Liver (tissue), 9 donors: ENCODE data around the gene PLA2G4B. TPM values are rescaled to one million over a fixed set of nuclear protein-coding genes. Genes with fewer than 3 reads are reported as not detected.

Experiments
- DNase-seq: peaks from one replicate; pipeline ENCODE4 v3.0.0-alpha.2; 2017; ENCODE audit warnings: low spot score
- H3K27ac ChIP-seq, 2 donors: one replicate each; pipeline ENCODE4 v1.7.0; 2013; ENCODE audit warnings: inconsistent platforms in 2 of 2, low read length in 2 of 2, control low read depth in 1 of 2, low read depth in 1 of 2, mild to moderate bottlenecking in 1 of 2
- H3K27me3 ChIP-seq, 4 donors: one replicate each; pipeline versions ENCODE4 v1.6.1 to v1.7.0; 2013; ENCODE audit warnings: low read length in 3 of 4, inconsistent platforms in 1 of 4, mild to moderate bottlenecking in 1 of 4, moderate library complexity in 1 of 4; ENCODE audit not compliant: control insufficient read depth in 4 of 4, insufficient read depth in 4 of 4
- H3K36me3 ChIP-seq, 4 donors: one replicate each; pipeline versions ENCODE4 v1.6.1 to v1.7.0; 2013; ENCODE audit warnings: low read length in 3 of 4, mild to moderate bottlenecking in 3 of 4, low read depth in 1 of 4, moderate library complexity in 1 of 4; ENCODE audit not compliant: control insufficient read depth in 4 of 4, insufficient read depth in 3 of 4
- H3K4me1 ChIP-seq, 4 donors: one replicate each; pipeline versions ENCODE4 v1.6.1 to v1.7.0; 2013; ENCODE audit warnings: low read length in 3 of 4, mild to moderate bottlenecking in 3 of 4, moderate library complexity in 1 of 4; ENCODE audit not compliant: control insufficient read depth in 4 of 4, insufficient read depth in 4 of 4
- H3K4me3 ChIP-seq, 3 donors: one replicate each; pipeline versions ENCODE4 v1.6.1 to v1.7.0; 2013; ENCODE audit warnings: low read length in 3 of 3, control low read depth in 1 of 3, low read depth in 1 of 3, mild to moderate bottlenecking in 1 of 3
- H3K9ac ChIP-seq, 2 donors: one replicate each; pipeline ENCODE4 v1.7.0; 2013; ENCODE audit warnings: low read length in 2 of 2, mild to moderate bottlenecking in 2 of 2, moderate library complexity in 2 of 2, control low read depth in 1 of 2, low read depth in 1 of 2
- H3K9me3 ChIP-seq, 4 donors: one replicate each; pipeline versions ENCODE4 v1.6.1 to v1.7.0; 2013; ENCODE audit warnings: low read length in 3 of 4; ENCODE audit not compliant: control insufficient read depth in 4 of 4
- CTCF ChIP-seq: fragments of 150-350 bp; IDR thresholded peaks from 2 replicates; pipeline ENCODE4 v1.5.1; 2017; ENCODE audit warnings: improper control_type of control experiment, low read depth, low read length; ENCODE audit not compliant: missing input control
- EGR1 ChIP-seq, 2 donors: IDR thresholded peaks; 2 replicates each; pipeline ENCODE4 v1.6.1; 2016 to 2018; ENCODE audit warnings: antibody characterized with exemption in 2 of 2, low read depth in 2 of 2
- FOXA1 ChIP-seq: IDR thresholded peaks from 2 replicates; pipeline ENCODE4 v1.6.1; 2016; ENCODE audit warnings: antibody characterized with exemption
- FOXA2 ChIP-seq: IDR thresholded peaks from 2 replicates; pipeline ENCODE4 v1.6.1; 2016; ENCODE audit warnings: antibody characterized with exemption
- GABPA ChIP-seq, 2 donors: IDR thresholded peaks in 1 of 2; conservative IDR thresholded peaks in 1 of 2; 2 replicates each; pipeline ENCODE4 v1.6.1; 2016; ENCODE audit warnings: antibody characterized with exemption in 2 of 2, mild to moderate bottlenecking in 1 of 2, moderate library complexity in 1 of 2
- HNF4A ChIP-seq, 2 donors: conservative IDR thresholded peaks; 2 replicates each; pipeline ENCODE4 v1.6.1; 2016; ENCODE audit warnings: antibody characterized with exemption in 2 of 2, mild to moderate bottlenecking in 2 of 2
- JUND ChIP-seq, 2 donors: IDR thresholded peaks; 2 replicates each; pipeline ENCODE4 v1.6.1; 2016; ENCODE audit warnings: antibody characterized with exemption in 2 of 2
- MAX ChIP-seq: IDR thresholded peaks from 2 replicates; pipeline ENCODE4 v1.6.1; 2016; ENCODE audit warnings: antibody characterized with exemption
- RAD21 ChIP-seq, 2 donors: IDR thresholded peaks; 2 replicates each; pipeline ENCODE4 v1.6.1; 2016; ENCODE audit warnings: antibody characterized with exemption in 2 of 2, mild to moderate bottlenecking in 2 of 2
- SP1 ChIP-seq: IDR thresholded peaks from 2 replicates; pipeline ENCODE4 v1.6.1; 2018; ENCODE audit warnings: antibody characterized with exemption, mild to moderate bottlenecking
- TAF1 ChIP-seq: conservative IDR thresholded peaks from 2 replicates; pipeline ENCODE4 v1.6.1; 2016; ENCODE audit warnings: antibody characterized with exemption, mild to moderate bottlenecking
- YY1 ChIP-seq: IDR thresholded peaks from 2 replicates; pipeline ENCODE4 v1.6.1; 2016; ENCODE audit warnings: antibody characterized with exemption, mild to moderate bottlenecking
- WGBS: extraction: QIAGEN DNeasy Blood & Tissue Kit; methylation state at CpG from one replicate; pipeline ENCODE4 v1.1.7; 2013; 5-methylcytosine and 5-hydroxymethylcytosine counted together
- polyA plus RNA-seq, 2 donors: library from polyadenylated mRNA; stranded (reverse) in 1 of 2; unstranded in 1 of 2; fragments of 200-250 nt in 1 of 2; fragments of >200 nt in 1 of 2; fragmentation: Nextera tagmentation in 1 of 2; extraction: Ambion mirVana in 1 of 2; gene quantifications; one replicate each; pipeline versions ENCODE4 v1.2.1 to v1.2.3, GENCODE V29; 2013 to 2015
- total RNA-seq, 2 donors: library from RNA; depleted of rRNA; stranded (reverse); fragments of >200 nt; gene quantifications; one replicate each; pipeline ENCODE4 v1.2.3, GENCODE V29; 2014
- TF ChIP-seq, protein P1 (sequence below): IDR thresholded peaks from 2 replicates; pipeline ENCODE4 v1.6.1; 2016; ENCODE audit warnings: antibody characterized with exemption
- TF ChIP-seq, protein P2 (sequence below): IDR thresholded peaks from 2 replicates; pipeline ENCODE4 v1.6.1; 2016; ENCODE audit warnings: antibody characterized with exemption
- TF ChIP-seq, protein P3 (sequence below): IDR thresholded peaks from 2 replicates; pipeline ENCODE4 v1.6.1; 2016; ENCODE audit warnings: antibody characterized with exemption, mild to moderate bottlenecking
- donor health status: healthy.
- donor health status: healthy.
- donor health status: healthy.
- donor health status: healthy.
- donor health status: healthy.

PLA2G4B gene
- total and polyA plus RNA-seq, 4 donors = 0.33 to 3.6 (median 2.3) TPM

DNA sequence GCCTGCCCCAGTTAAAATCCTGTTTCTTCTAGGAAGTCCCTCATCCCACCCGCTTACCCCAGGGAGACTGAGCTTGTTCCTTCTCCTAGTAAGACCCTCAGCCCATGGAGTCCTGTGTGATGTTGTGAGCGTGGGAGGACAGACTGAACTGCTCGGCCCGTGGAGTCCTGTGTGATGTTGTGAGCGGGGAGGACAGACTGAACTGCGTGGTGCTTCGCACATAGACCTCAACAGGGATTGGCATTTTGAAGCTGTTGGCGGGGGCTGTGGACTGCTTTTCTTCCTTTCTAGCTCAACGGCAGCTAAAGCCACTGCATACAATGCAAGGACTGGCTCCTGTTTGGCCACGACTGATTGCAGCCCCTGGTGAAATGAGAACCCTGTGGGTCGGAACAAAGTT lies 56.8 kb downstream of the PLA2G4B start:
- WGBS = 96% methylated on average over 11 of the region's 11 CpGs
- TF ChIP-seq FOXA1 = no peak
- TF ChIP-seq, protein P1, sequence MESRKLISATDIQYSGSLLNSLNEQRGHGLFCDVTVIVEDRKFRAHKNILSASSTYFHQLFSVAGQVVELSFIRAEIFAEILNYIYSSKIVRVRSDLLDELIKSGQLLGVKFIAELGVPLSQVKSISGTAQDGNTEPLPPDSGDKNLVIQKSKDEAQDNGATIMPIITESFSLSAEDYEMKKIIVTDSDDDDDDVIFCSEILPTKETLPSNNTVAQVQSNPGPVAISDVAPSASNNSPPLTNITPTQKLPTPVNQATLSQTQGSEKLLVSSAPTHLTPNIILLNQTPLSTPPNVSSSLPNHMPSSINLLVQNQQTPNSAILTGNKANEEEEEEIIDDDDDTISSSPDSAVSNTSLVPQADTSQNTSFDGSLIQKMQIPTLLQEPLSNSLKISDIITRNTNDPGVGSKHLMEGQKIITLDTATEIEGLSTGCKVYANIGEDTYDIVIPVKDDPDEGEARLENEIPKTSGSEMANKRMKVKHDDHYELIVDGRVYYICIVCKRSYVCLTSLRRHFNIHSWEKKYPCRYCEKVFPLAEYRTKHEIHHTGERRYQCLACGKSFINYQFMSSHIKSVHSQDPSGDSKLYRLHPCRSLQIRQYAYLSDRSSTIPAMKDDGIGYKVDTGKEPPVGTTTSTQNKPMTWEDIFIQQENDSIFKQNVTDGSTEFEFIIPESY = no peak
- no peak for TF ChIP-seq GABPA (IDR thresholded peaks at IDR 0.05 in 1 of 2, conservative IDR thresholded peaks at IDR 0.05 in 1 of 2)
- no peak for TF ChIP-seq TAF1
- TF ChIP-seq SP1 = no peak
- no peak for TF ChIP-seq RAD21 (IDR thresholded peaks at IDR 0.05)
- no peak for TF ChIP-seq MAX
- Histone ChIP-seq H3K4me1 (peaks cover 7 to 21% (median 13%) of the 10 kb centered on the region in 4 donors), H3K4me3 (no peak overlapping the region), H3K9ac (no peak overlapping the region), H3K27ac (no peak overlapping the region), H3K36me3 (peaks cover 2 to 10% (median 7%) of the 10 kb centered on the region in 4 donors), H3K9me3 (no peaks in the 10 kb centered on the region), H3K27me3 (no peaks in the 10 kb centered on the region)
- DNase-seq = no peak

GRCh38 chr15:41895957-41896356 lies 57.3 kb downstream of the PLA2G4B start:
- TF ChIP-seq JUND (IDR thresholded peaks at IDR 0.05) (no peak), CTCF (no peak), FOXA1 (no peak), GABPA (IDR thresholded peaks at IDR 0.05 in 1 of 2, conservative IDR thresholded peaks at IDR 0.05 in 1 of 2) (no peak), HNF4A (conservative IDR thresholded peaks at IDR 0.05) (no peak), EGR1 (IDR thresholded peaks at IDR 0.05; ENCODE audit: low read depth in 2 of 2) (no peak), FOXA2 (no peak), YY1 (no peak)
- TF ChIP-seq, protein P2, sequence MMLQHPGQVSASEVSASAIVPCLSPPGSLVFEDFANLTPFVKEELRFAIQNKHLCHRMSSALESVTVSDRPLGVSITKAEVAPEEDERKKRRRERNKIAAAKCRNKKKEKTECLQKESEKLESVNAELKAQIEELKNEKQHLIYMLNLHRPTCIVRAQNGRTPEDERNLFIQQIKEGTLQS = no peak
- TF ChIP-seq, protein P3, sequence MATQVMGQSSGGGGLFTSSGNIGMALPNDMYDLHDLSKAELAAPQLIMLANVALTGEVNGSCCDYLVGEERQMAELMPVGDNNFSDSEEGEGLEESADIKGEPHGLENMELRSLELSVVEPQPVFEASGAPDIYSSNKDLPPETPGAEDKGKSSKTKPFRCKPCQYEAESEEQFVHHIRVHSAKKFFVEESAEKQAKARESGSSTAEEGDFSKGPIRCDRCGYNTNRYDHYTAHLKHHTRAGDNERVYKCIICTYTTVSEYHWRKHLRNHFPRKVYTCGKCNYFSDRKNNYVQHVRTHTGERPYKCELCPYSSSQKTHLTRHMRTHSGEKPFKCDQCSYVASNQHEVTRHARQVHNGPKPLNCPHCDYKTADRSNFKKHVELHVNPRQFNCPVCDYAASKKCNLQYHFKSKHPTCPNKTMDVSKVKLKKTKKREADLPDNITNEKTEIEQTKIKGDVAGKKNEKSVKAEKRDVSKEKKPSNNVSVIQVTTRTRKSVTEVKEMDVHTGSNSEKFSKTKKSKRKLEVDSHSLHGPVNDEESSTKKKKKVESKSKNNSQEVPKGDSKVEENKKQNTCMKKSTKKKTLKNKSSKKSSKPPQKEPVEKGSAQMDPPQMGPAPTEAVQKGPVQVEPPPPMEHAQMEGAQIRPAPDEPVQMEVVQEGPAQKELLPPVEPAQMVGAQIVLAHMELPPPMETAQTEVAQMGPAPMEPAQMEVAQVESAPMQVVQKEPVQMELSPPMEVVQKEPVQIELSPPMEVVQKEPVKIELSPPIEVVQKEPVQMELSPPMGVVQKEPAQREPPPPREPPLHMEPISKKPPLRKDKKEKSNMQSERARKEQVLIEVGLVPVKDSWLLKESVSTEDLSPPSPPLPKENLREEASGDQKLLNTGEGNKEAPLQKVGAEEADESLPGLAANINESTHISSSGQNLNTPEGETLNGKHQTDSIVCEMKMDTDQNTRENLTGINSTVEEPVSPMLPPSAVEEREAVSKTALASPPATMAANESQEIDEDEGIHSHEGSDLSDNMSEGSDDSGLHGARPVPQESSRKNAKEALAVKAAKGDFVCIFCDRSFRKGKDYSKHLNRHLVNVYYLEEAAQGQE = no peak
- TF ChIP-seq, protein P1 = no peak
- H3K27ac ChIP-seq = no peak overlapping the region
- WGBS = 100% methylated on average over 1 of the region's 1 CpG
- no peaks in the 10 kb centered on the region for H3K9me3 ChIP-seq
- no peak for DNase-seq
- H3K9ac ChIP-seq = no peak overlapping the region
- H3K4me3 ChIP-seq = no peak overlapping the region
- H3K36me3 ChIP-seq = peaks cover 3 to 11% (median 9%) of the 10 kb centered on the region in 4 donors
- H3K27me3 ChIP-seq = no peaks in the 10 kb centered on the region
- peaks cover 7 to 21% (median 13%) of the 10 kb centered on the region in 4 donors for H3K4me1 ChIP-seq
